ENCODE results near the gene COL17A1. TPM values are rescaled to one million over a fixed set of nuclear protein-coding genes. Genes with fewer than 3 reads are reported as not detected.

The COL17A1 gene
- total RNA-seq, 1 experiment from 2014 or later, result 0.73 TPM

GRCh38 chr10:104098358-104098925 lies 12.8 kb upstream of the COL17A1 start:
- TF ChIP-seq CTCF (IDR thresholded peaks at IDR 0.05; ENCODE audit: unreplicated experiment), result no peak
- CTCF ChIA-PET, result no interaction called here
- H3K27me3 Mint-ChIP-seq (ENCODE audit: unreplicated experiment), result no peaks in the 10 kb centered on the region
- no peak overlapping the region for H3K4me3 Mint-ChIP-seq (ENCODE audit: low read depth, unreplicated experiment)
- H3K9me3 Mint-ChIP-seq (ENCODE audit: low read depth, unreplicated experiment), result no peaks in the 10 kb centered on the region
- no TSS peak for BruUV-seq (replicated peaks)
- intact Hi-C loops (cut with micrococcal nuclease; ENCODE audit: unreplicated experiment), result no loop called here
- no peaks in the 10 kb centered on the region for H3K36me3 Mint-ChIP-seq (ENCODE audit: insufficient read depth, unreplicated experiment)
- no peaks in the 10 kb centered on the region for H3K4me1 Mint-ChIP-seq (ENCODE audit: low read depth, unreplicated experiment)
- no peak overlapping the region for H3K27ac Mint-ChIP-seq (ENCODE audit: unreplicated experiment)
- DNase-seq, result no peak

- Mint-ChIP-seq H3K4me1 (ENCODE audit: low read depth, unreplicated experiment) (no peaks in the 10 kb centered on the region), H3K36me3 (ENCODE audit: insufficient read depth, unreplicated experiment) (no peaks in the 10 kb centered on the region), H3K27me3 (ENCODE audit: unreplicated experiment) (no peaks in the 10 kb centered on the region), H3K9me3 (ENCODE audit: low read depth, unreplicated experiment) (no peaks in the 10 kb centered on the region), H3K4me3 (ENCODE audit: low read depth, unreplicated experiment) (no peak overlapping the region), H3K27ac (ENCODE audit: unreplicated experiment) (no peak overlapping the region)
- BruUV-seq (replicated peaks), result no TSS peak
- intact Hi-C loops (cut with micrococcal nuclease; ENCODE audit: unreplicated experiment), result no loop called here
- no peak for DNase-seq
- no peak for TF ChIP-seq CTCF (IDR thresholded peaks at IDR 0.05; ENCODE audit: unreplicated experiment)
- CTCF ChIA-PET, result no interaction called here
Measured at GRCh38 chr10:104096692-104097091, 11.0 kb upstream of the COL17A1 start.

DNA sequence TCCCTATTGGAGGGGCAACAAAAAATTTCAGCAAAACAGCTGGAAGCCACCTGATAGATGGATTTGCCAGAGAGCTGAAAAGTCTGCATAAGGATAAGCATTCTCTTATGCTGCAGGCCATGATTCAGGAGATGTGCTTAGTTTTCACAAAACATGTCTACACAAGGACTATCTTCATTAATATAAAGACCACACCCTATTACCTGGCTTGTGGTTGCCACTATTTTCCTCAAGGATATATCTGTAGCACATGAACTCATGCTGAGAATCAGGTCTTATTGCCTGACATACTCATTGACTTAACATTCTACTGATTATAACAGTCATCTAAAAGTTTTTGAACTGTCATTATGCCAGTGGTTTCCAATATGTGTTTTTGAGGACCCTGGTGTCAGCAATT lies 7.1 kb upstream of the COL17A1 start:
- DNase-seq, result no peak
- Mint-ChIP-seq H3K4me1 (ENCODE audit: low read depth, unreplicated experiment) (no peaks in the 10 kb centered on the region), H3K36me3 (ENCODE audit: insufficient read depth, unreplicated experiment) (no peaks in the 10 kb centered on the region), H3K9me3 (ENCODE audit: low read depth, unreplicated experiment) (peaks cover 7% of the 10 kb centered on the region), H3K4me3 (ENCODE audit: low read depth, unreplicated experiment) (no peak overlapping the region), H3K27me3 (ENCODE audit: unreplicated experiment) (no peaks in the 10 kb centered on the region), H3K27ac (ENCODE audit: unreplicated experiment) (no peak overlapping the region)
- no peak for TF ChIP-seq CTCF (IDR thresholded peaks at IDR 0.05; ENCODE audit: unreplicated experiment)
- intact Hi-C loops (cut with micrococcal nuclease; ENCODE audit: unreplicated experiment), result no loop called here
- CTCF ChIA-PET, result no interaction called here
- BruUV-seq (replicated peaks), result no TSS peak

- intact Hi-C loops (cut with micrococcal nuclease; ENCODE audit: unreplicated experiment), result no loop called here
- TF ChIP-seq CTCF (IDR thresholded peaks at IDR 0.05; ENCODE audit: unreplicated experiment), result no peak
- H3K9me3 Mint-ChIP-seq (ENCODE audit: low read depth, unreplicated experiment), result peaks cover 7% of the 10 kb centered on the region
- DNase-seq, result no peak
- H3K4me3 Mint-ChIP-seq (ENCODE audit: low read depth, unreplicated experiment), result no peak overlapping the region
- H3K4me1 Mint-ChIP-seq (ENCODE audit: low read depth, unreplicated experiment), result peaks cover 5% of the 10 kb centered on the region
- no TSS peak for BruUV-seq (replicated peaks)
- no peaks in the 10 kb centered on the region for H3K36me3 Mint-ChIP-seq (ENCODE audit: insufficient read depth, unreplicated experiment)
- CTCF ChIA-PET, result no interaction called here
- no peak overlapping the region for H3K27ac Mint-ChIP-seq (ENCODE audit: unreplicated experiment)
- H3K27me3 Mint-ChIP-seq (ENCODE audit: unreplicated experiment), result no peaks in the 10 kb centered on the region
Measured at GRCh38 chr10:104090611-104091010, 4.9 kb upstream of the COL17A1 start.

Measured in Calu3 (cell line).